Measurements from ENCODE around the gene NUBP2.

GRCh38 chr16:1767116-1767994, 15.4 kb upstream of the NUBP2 start:
- TF ChIP-seq CTCF (IDR thresholded peaks at IDR 0.05; ENCODE audit: extremely low read depth in 1 of 2, insufficient read depth in 1 of 2, low read depth in 1 of 2, low read length in 2 of 2) (no peak), EZH2 (IDR thresholded peaks at IDR 0.05; ENCODE audit: borderline replicate concordance, low read depth, low read length, severe bottlenecking) (no peak), POLR2A (IDR thresholded peaks at IDR 0.05; ENCODE audit: low read depth, low read length) (no peak), POLR2AphosphoS5 (IDR thresholded peaks at IDR 0.05; ENCODE audit: insufficient read depth, low read depth, low read length) (no peak), GATA2 (IDR thresholded peaks at IDR 0.05; ENCODE audit: insufficient read depth, insufficient read length, low read depth, low read length) (no peak)
- TF ChIP-seq, protein P1, sequence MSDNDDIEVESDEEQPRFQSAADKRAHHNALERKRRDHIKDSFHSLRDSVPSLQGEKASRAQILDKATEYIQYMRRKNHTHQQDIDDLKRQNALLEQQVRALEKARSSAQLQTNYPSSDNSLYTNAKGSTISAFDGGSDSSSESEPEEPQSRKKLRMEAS (IDR thresholded peaks at IDR 0.05; ENCODE audit: insufficient read depth, insufficient read length): no peak
